ENCODE results near the gene ZNF23. TPM values are rescaled to one million over a fixed set of nuclear protein-coding genes. Genes with fewer than 3 reads are reported as not detected.

The ZNF23 gene
- total RNA-seq, 5 donors from 2014 or later (not counting 1 experiment from before 2014, with no cell fraction given): 8.2 to 14.6 (median 10.9) TPM

DNA sequence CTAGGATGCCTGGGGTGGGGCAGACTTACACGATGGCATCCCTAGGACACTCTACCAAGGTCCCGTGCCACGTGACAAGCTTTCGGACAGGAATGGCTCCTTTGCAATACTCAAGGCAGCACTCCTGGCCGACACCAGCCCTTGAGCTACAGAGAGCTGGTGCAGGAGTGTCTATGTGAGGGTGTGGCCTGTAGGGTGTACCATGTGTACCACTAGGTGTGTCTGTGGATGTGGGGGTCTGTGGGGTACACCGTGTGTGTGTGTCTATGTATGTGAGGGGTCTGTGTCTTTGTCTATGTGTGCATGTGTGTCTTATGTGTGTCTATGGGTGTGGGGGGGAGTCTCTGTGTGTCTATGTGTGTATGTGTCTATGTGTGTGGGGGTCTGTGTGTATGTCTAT, 18.3 kb downstream of the ZNF23 start:
- DNase-seq (no peak), ATAC-seq (replicated peaks in 1 of 4) (no peak)
- Mint-ChIP-seq H3K27me3 (peaks cover 4 to 18% of the 10 kb centered on the region in 2 donors), H3K36me3 (peaks cover 16% of the 10 kb centered on the region), H3K27ac (no peak overlapping the region), H3K4me1 (no peaks in the 10 kb centered on the region), H3K9me3 (peaks cover 5 to 30% (median 24%) of the 10 kb centered on the region in 3 donors), H3K4me3 (no peak overlapping the region)
- Histone ChIP-seq H3K36me3 (ENCODE audit: control insufficient read depth in 2 of 2, extremely low read depth in 1 of 2, insufficient read depth in 1 of 2, low read length in 1 of 2) (peaks cover 0 to 6% of the 10 kb centered on the region in 2 donors), H3K9me3 (peaks cover 15% of the 10 kb centered on the region), H3K4me3 (ENCODE audit: control insufficient read depth in 1 of 2, extremely low read depth in 1 of 2, low read length in 1 of 2) (no peak overlapping the region), H3K4me1 (ENCODE audit: control insufficient read depth in 1 of 2, extremely low read depth in 1 of 2, insufficient read depth in 2 of 2, low read length in 2 of 2) (no peaks in the 10 kb centered on the region), H3K27me3 (replicated peaks in 1 of 2; ENCODE audit: control insufficient read depth in 2 of 2, extremely low read depth in 1 of 2, insufficient read depth in 2 of 2, low read length in 1 of 2) (peaks cover 0 to 18% of the 10 kb centered on the region in 2 experiments), H3K27ac (ENCODE audit: low read length) (no peak overlapping the region)
- ChIA-PET POLR2A (no interaction called here), CTCF (no interaction called here)
- WGBS (ENCODE audit: insufficient coverage): 95% methylated on average over 2 of the region's 6 CpGs

DNA sequence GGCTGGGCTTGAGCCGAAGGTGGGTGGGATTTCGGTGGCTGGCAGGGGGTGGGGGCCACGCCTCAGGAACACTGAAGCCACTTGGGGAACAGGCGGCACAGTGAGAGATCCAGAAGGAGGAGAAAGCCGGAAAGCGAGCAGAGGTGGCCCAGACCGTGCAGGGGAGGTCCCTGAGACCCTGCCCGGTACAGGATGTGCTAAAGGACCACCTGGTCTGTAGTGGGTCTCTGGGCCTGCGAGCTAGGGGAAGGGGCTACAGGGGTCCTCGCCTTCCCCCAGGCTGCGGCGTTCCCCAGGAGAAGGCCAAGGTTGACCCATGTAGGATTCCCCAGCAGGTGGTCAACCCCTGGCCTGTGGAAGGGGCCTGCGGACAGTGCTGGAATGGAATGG, 20.0 kb downstream of the ZNF23 start, which contains the start of gene TLE7:
TLE7 (minus strand) TSS at position 4 of the 390 bp plus-strand sequence. CDS start 8,730 bp downstream, outside the sequence.
- H3K4me3 Mint-ChIP-seq: no peak within 1 kb of the TSS
- H3K4me1 Mint-ChIP-seq: no peaks in the 10 kb centered on the region
- H3K27me3 ChIP-seq (replicated peaks in 1 of 2; ENCODE audit: control insufficient read depth in 2 of 2, extremely low read depth in 1 of 2, insufficient read depth in 2 of 2, low read length in 1 of 2): peaks cover 0 to 18% of the 10 kb centered on the region in 2 experiments
- peaks cover 18 to 34% of the 10 kb centered on the region in 2 donors for H3K27me3 Mint-ChIP-seq
- WGBS (ENCODE audit: insufficient coverage): 85% methylated on average over 12 of the region's 13 CpGs
- no peak within 1 kb of the TSS for H3K4me3 ChIP-seq (ENCODE audit: control insufficient read depth in 1 of 2, extremely low read depth in 1 of 2, low read length in 1 of 2)
- ATAC-seq (replicated peaks in 1 of 4): no peak
- no peak for DNase-seq
- H3K9me3 ChIP-seq: peaks cover under 1% of the 10 kb centered on the region
- peaks cover 3% of the 10 kb centered on the region for H3K36me3 Mint-ChIP-seq
- POLR2A ChIA-PET: no interaction called here
- no peaks in the 10 kb centered on the region for H3K4me1 ChIP-seq (ENCODE audit: control insufficient read depth in 1 of 2, extremely low read depth in 1 of 2, insufficient read depth in 2 of 2, low read length in 2 of 2)
- H3K36me3 ChIP-seq (ENCODE audit: control insufficient read depth in 2 of 2, extremely low read depth in 1 of 2, insufficient read depth in 1 of 2, low read length in 1 of 2): no peaks in the 10 kb centered on the region
- CTCF ChIA-PET: no interaction called here
- H3K27ac ChIP-seq (ENCODE audit: low read length): no peak within 1 kb of the TSS
- no peak within 1 kb of the TSS for H3K27ac Mint-ChIP-seq
- H3K9me3 Mint-ChIP-seq: peaks cover 5 to 18% (median 14%) of the 10 kb centered on the region in 3 donors

DNA sequence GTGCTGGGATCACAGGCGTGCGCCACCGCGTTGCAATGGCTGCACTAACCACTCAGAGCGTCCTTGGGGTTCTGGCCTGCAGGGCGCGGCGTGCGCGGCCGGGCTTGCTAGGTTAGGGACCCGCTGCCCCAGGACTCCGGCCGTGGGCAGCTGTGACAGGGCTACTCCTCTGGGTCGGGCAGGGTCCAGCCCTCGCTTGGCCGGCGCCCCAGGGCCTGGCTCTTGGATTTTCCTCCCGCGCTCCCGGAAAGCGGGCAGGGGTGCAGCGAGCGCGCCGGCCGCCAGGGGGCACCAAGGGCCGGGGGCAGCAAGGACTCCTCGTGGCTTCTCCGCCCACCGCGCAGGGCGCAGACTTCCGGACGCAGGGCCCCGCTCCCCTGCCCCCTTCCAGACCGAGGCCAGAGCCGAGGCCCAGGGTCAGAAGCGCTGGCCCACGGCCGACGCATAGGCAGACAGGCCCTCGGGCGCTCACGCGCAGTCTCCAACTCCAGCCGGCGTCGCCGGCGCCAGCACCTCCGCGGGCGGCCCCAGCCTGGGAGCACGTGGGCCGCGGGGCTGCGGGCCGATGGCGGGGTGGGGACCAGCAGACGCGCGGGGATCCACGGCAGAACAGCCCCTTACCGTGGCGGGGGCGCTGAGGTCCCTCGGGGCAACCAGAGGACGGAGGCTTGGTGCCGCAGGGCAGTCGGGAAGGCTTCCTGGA, 20.5 kb downstream of the ZNF23 start:
- peaks cover 5 to 18% (median 14%) of the 10 kb centered on the region in 3 donors for H3K9me3 Mint-ChIP-seq
- Histone ChIP-seq H3K9me3 (no peaks in the 10 kb centered on the region), H3K36me3 (ENCODE audit: control insufficient read depth in 2 of 2, extremely low read depth in 1 of 2, insufficient read depth in 1 of 2, low read length in 1 of 2) (no peaks in the 10 kb centered on the region), H3K4me1 (ENCODE audit: control insufficient read depth in 1 of 2, extremely low read depth in 1 of 2, insufficient read depth in 2 of 2, low read length in 2 of 2) (no peaks in the 10 kb centered on the region), H3K27me3 (replicated peaks in 1 of 2; ENCODE audit: control insufficient read depth in 2 of 2, extremely low read depth in 1 of 2, insufficient read depth in 2 of 2, low read length in 1 of 2) (peaks cover 0 to 22% of the 10 kb centered on the region in 2 experiments), H3K27ac (ENCODE audit: low read length) (no peak overlapping the region), H3K4me3 (ENCODE audit: control insufficient read depth in 1 of 2, extremely low read depth in 1 of 2, low read length in 1 of 2) (no peak overlapping the region)
- ChIA-PET POLR2A (no interaction called here), CTCF (no interaction called here)
- H3K36me3 Mint-ChIP-seq: peaks cover 3% of the 10 kb centered on the region
- no peaks in the 10 kb centered on the region for H3K4me1 Mint-ChIP-seq
- no peak overlapping the region for H3K27ac Mint-ChIP-seq
- H3K27me3 Mint-ChIP-seq: peaks cover 23 to 39% of the 10 kb centered on the region in 2 donors
- WGBS (ENCODE audit: insufficient coverage): 41% methylated on average over 66 of the region's 71 CpGs
- DNase-seq: peak in 11 of 35 experiments; percentile 8 to 39 (median 22)
- ATAC-seq (replicated peaks in 1 of 4): peak in 3 of 4 experiments; percentile 20 to 40 (median 31)
- H3K4me3 Mint-ChIP-seq: no peak overlapping the region

DNA sequence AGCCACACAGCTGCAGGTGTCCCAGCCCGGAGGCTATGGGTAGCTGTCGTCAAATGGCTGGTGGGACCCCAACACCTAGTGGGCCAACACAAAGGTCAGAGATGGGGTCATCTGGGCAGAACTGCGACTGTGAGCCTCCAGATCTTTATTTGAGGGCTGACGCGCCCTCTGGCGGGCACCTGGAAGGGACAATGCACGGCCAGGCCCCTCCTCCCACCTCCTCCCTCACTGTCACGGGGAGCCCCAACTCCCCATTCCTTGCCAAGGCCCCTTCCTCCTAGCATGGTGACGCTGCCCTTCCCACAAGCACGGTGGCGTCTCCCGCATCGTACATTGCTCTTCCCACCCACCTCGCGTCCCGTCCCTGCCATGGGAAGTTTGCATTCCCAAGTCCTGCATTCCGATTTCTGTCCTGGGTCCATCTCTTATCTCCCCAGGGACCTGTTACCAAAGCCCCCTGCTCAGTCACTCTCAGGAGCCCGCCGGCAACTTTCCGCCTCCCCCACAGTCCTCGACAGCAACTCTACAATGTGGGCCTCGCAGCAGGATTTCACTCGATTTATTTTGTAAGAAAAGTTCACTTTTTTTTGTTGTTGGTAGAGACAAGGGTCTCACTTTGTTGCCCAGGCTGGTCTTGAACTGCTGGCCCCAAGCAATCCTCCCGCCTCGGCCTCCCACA, 21.2 kb downstream of the ZNF23 start:
- ChIA-PET POLR2A (no interaction called here), CTCF (interaction anchor here in 1 of 2 donors (0.9 kb wide), 1 partner anchor 59 kb away, joined by 3 read pairs; no protein-coding TSS in a partner anchor)
- H3K27ac Mint-ChIP-seq: no peak overlapping the region
- H3K9me3 Mint-ChIP-seq: peaks cover 5 to 16% (median 12%) of the 10 kb centered on the region in 3 donors
- peaks cover 28 to 46% of the 10 kb centered on the region in 2 donors for H3K27me3 Mint-ChIP-seq
- ATAC-seq (replicated peaks in 1 of 4) (no peak), DNase-seq (peak in 1 of 35 experiments; percentile 18)
- H3K4me3 Mint-ChIP-seq: no peak overlapping the region
- Histone ChIP-seq H3K27ac (ENCODE audit: low read length) (no peak overlapping the region), H3K9me3 (no peaks in the 10 kb centered on the region), H3K36me3 (ENCODE audit: control insufficient read depth in 2 of 2, extremely low read depth in 1 of 2, insufficient read depth in 1 of 2, low read length in 1 of 2) (no peaks in the 10 kb centered on the region), H3K4me3 (ENCODE audit: control insufficient read depth in 1 of 2, extremely low read depth in 1 of 2, low read length in 1 of 2) (no peak overlapping the region), H3K27me3 (replicated peaks in 1 of 2; ENCODE audit: control insufficient read depth in 2 of 2, extremely low read depth in 1 of 2, insufficient read depth in 2 of 2, low read length in 1 of 2) (peaks cover 0 to 25% of the 10 kb centered on the region in 2 experiments), H3K4me1 (ENCODE audit: control insufficient read depth in 1 of 2, extremely low read depth in 1 of 2, insufficient read depth in 2 of 2, low read length in 2 of 2) (no peaks in the 10 kb centered on the region)
- 64% methylated on average over 19 of the region's 25 CpGs for WGBS (ENCODE audit: insufficient coverage)
- H3K36me3 Mint-ChIP-seq: peaks cover 1% of the 10 kb centered on the region
- no peaks in the 10 kb centered on the region for H3K4me1 Mint-ChIP-seq

DNA sequence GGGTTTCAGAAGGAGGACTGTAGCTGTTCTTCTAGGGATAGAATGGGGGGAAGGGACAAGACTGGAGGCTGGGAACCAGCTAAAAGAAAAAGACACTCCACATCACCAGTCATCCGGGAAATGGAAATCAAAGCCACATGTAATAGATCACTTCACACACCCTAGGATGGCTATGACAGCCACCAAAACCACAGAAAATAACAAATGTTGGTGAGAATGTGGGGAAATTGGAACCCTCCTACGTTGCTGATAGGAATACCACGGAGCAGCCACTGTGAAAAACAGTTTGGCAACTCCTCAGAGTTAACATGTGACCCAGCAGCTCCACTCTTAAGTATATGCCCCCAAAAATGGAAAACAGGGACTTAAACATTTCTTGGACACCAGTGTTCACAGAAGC, 22.5 kb downstream of the ZNF23 start:
- no peak overlapping the region for H3K4me3 ChIP-seq (ENCODE audit: control insufficient read depth in 1 of 2, extremely low read depth in 1 of 2, low read length in 1 of 2)
- CTCF ChIA-PET: no interaction called here
- H3K36me3 Mint-ChIP-seq: no peaks in the 10 kb centered on the region
- no peaks in the 10 kb centered on the region for H3K9me3 ChIP-seq
- no peak overlapping the region for H3K27ac Mint-ChIP-seq
- POLR2A ChIA-PET: no interaction called here
- ATAC-seq (replicated peaks in 1 of 4) (no peak), DNase-seq (no peak)
- WGBS (ENCODE audit: insufficient coverage): no CpG with 5 or more reads among the region's 3 CpGs
- H3K4me3 Mint-ChIP-seq: no peak overlapping the region
- no peaks in the 10 kb centered on the region for H3K4me1 ChIP-seq (ENCODE audit: control insufficient read depth in 1 of 2, extremely low read depth in 1 of 2, insufficient read depth in 2 of 2, low read length in 2 of 2)
- H3K27me3 ChIP-seq (replicated peaks in 1 of 2; ENCODE audit: control insufficient read depth in 2 of 2, extremely low read depth in 1 of 2, insufficient read depth in 2 of 2, low read length in 1 of 2): peaks cover 0 to 25% of the 10 kb centered on the region in 2 experiments
- H3K9me3 Mint-ChIP-seq: peaks cover 4 to 6% (median 5%) of the 10 kb centered on the region in 3 donors
- no peaks in the 10 kb centered on the region for H3K4me1 Mint-ChIP-seq
- no peak overlapping the region for H3K27ac ChIP-seq (ENCODE audit: low read length)
- H3K27me3 Mint-ChIP-seq: peaks cover 28 to 49% of the 10 kb centered on the region in 2 donors
- H3K36me3 ChIP-seq (ENCODE audit: control insufficient read depth in 2 of 2, extremely low read depth in 1 of 2, insufficient read depth in 1 of 2, low read length in 1 of 2): no peaks in the 10 kb centered on the region

DNA sequence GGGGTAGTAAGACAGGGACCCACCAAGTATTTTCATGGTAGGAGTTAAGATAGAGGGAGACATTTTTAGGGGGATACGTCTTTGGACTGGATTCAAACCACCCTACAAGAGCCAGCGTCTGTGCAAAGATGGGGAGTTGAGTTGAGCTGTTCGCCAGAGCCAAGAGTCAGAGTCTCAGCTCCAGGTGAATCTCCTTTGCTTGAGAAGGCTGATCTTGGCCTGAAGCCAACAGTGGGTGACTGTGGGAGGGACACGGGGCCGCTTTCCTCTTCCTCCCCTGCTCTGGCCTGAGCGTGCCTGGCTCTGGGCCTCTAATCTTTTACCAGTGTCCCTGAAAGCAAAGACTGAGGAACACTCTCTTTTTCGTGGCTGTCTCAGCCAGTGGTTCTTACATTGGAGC, 25.6 kb downstream of the ZNF23 start:
- ChIA-PET POLR2A (interaction anchor here in 1 of 2 donors (0.6 kb wide), 1 partner anchor 10 kb away, joined by 3 read pairs; no protein-coding TSS in a partner anchor), CTCF (interaction anchor here in 1 of 2 donors (0.7 kb wide), 1 partner anchor 525 kb away, joined by 7 read pairs; no protein-coding TSS in a partner anchor)
- ATAC-seq (replicated peaks in 1 of 4) (no peak), DNase-seq (no peak)
- Mint-ChIP-seq H3K36me3 (no peaks in the 10 kb centered on the region), H3K27ac (no peak overlapping the region), H3K4me3 (no peak overlapping the region), H3K4me1 (no peaks in the 10 kb centered on the region), H3K27me3 (peaks cover 40 to 56% of the 10 kb centered on the region in 2 donors), H3K9me3 (no peaks in the 10 kb centered on the region)
- Histone ChIP-seq H3K9me3 (no peaks in the 10 kb centered on the region), H3K27ac (ENCODE audit: low read length) (no peak overlapping the region), H3K27me3 (replicated peaks in 1 of 2; ENCODE audit: control insufficient read depth in 2 of 2, extremely low read depth in 1 of 2, insufficient read depth in 2 of 2, low read length in 1 of 2) (peaks cover 0 to 40% of the 10 kb centered on the region in 2 experiments), H3K4me3 (ENCODE audit: control insufficient read depth in 1 of 2, extremely low read depth in 1 of 2, low read length in 1 of 2) (no peak overlapping the region), H3K4me1 (ENCODE audit: control insufficient read depth in 1 of 2, extremely low read depth in 1 of 2, insufficient read depth in 2 of 2, low read length in 2 of 2) (no peaks in the 10 kb centered on the region), H3K36me3 (ENCODE audit: control insufficient read depth in 2 of 2, extremely low read depth in 1 of 2, insufficient read depth in 1 of 2, low read length in 1 of 2) (no peaks in the 10 kb centered on the region)
- WGBS (ENCODE audit: insufficient coverage): 76% methylated on average over 3 of the region's 7 CpGs

All from T-cell (primary cell).